Activated B cell treated with CpG ODN at 0.5 μM for 24 hours (primary cell): ENCODE measurements around the gene ADSS2. TPM values are rescaled to one million over a fixed set of nuclear protein-coding genes. Genes with fewer than 3 reads are reported as not detected.
"Not testable (repeated sequence)": the region's sequence is repeated elsewhere in the genome, so short reads cannot be mapped to it uniquely, and the experiment has no call there.

Experiments used
- ATAC-seq: fragments of 200-7000 bp; cut with Tn5 transposase; one replicate; pipeline ENCODE4 v1.10.0; 2021; ENCODE audit warnings: low read depth, mild to moderate bottlenecking, moderate library complexity
- CTCF ChIA-PET: fragments of 350-600 bp; sonication (Branson Sonifier 250); formaldehyde crosslinking; loops from one replicate; lab custom pipeline; 2021; ENCODE audit warnings: antibody characterized with exemption; lab: Charles Lee
- POLR2A ChIA-PET: fragments of 350-600 bp; sonication (Branson Sonifier 250); formaldehyde crosslinking; loops from one replicate; lab custom pipeline; 2021; ENCODE audit warnings: antibody characterized with exemption; lab: Charles Lee
- DNase-seq: peaks from one replicate; pipeline ENCODE4 v3.0.0; 2022
- H3K27ac Mint-ChIP-seq: one replicate; pipeline ENCODE4 v1.8.0; 2020; ENCODE audit warnings: mixed read lengths
- H3K27me3 Mint-ChIP-seq: one replicate; pipeline ENCODE4 v1.8.0; 2021; ENCODE audit warnings: mixed read lengths
- H3K36me3 Mint-ChIP-seq: one replicate; pipeline ENCODE4 v1.8.0; 2021; ENCODE audit warnings: low read depth, mixed read lengths
- H3K4me1 Mint-ChIP-seq: one replicate; pipeline ENCODE4 v1.8.0; 2021; ENCODE audit warnings: mixed read lengths
- H3K4me3 Mint-ChIP-seq: one replicate; pipeline ENCODE4 v1.8.0; 2020; ENCODE audit warnings: mild to moderate bottlenecking, mixed read lengths
- H3K9me3 Mint-ChIP-seq: one replicate; pipeline ENCODE4 v1.8.0; 2020; ENCODE audit warnings: mixed read lengths
- CTCF ChIP-seq: fragments of 200-600 bp; IDR thresholded peaks from one replicate; pipeline ENCODE4 v1.8.0; 2022; ENCODE audit warnings: antibody characterized with exemption, mild to moderate bottlenecking
- intact Hi-C: fragments of 100-400 bp; cut with micrococcal nuclease; formaldehyde crosslinking; loops from one replicate; pipeline ENCODE4 v1.15.1; 2024
- total RNA-seq: library from RNA; stranded (reverse); gene quantifications from 2 replicates; pipeline ENCODE4 v1.2.3, GENCODE V29; 2022

Gene ADSS2
- 37.5 and 42.2 TPM in 2 replicates for total RNA-seq

GRCh38 chr1:244451539-244451950 is at the start of gene ADSS2:
ADSS2 (minus strand) TSS chr1:244451909; CDS start chr1:244451817, 92 bp downstream.
- DNase-seq, result no peak
- no peak for TF ChIP-seq CTCF
- H3K4me3 Mint-ChIP-seq, result peak within 1 kb of the TSS; percentile 95
- no peaks in the 10 kb centered on the region for H3K27me3 Mint-ChIP-seq
- intact Hi-C loops, result loop anchor here (1.0 to 10.0 kb wide), 7 partner anchors 17 to 703 kb away; partner anchors contain the start of genes COX20 and KIF26B
- no peaks in the 10 kb centered on the region for H3K9me3 Mint-ChIP-seq
- no peak for ATAC-seq
- POLR2A ChIA-PET, result interaction anchor here (0.6 to 1.9 kb wide), 6 partner anchors 9 to 1196 kb away, joined by 3 to 14 read pairs (median 6); partner anchors contain the start of genes CATSPERE and SDCCAG8
- H3K4me1 Mint-ChIP-seq, result peaks cover 35% of the 10 kb centered on the region
- peaks cover 35% of the 10 kb centered on the region for H3K36me3 Mint-ChIP-seq
- CTCF ChIA-PET, result no interaction called here
- peak within 1 kb of the TSS; percentile 96 for H3K27ac Mint-ChIP-seq

- ATAC-seq, CTCF ChIA-PET, POLR2A ChIA-PET, H3K9me3 Mint-ChIP-seq, H3K4me3 Mint-ChIP-seq, DNase-seq, intact Hi-C loops, H3K27ac Mint-ChIP-seq, H3K4me1 Mint-ChIP-seq, H3K36me3 Mint-ChIP-seq, H3K27me3 Mint-ChIP-seq: not testable (repeated sequence)
Observed at GRCh38 chr1:244500515-244500914, 48.8 kb upstream of the ADSS2 start.

GRCh38 chr1:244499484-244499883 is 47.8 kb upstream of the ADSS2 start:
- POLR2A ChIA-PET, H3K9me3 Mint-ChIP-seq, DNase-seq, H3K27me3 Mint-ChIP-seq, H3K27ac Mint-ChIP-seq, ATAC-seq, intact Hi-C loops, CTCF ChIA-PET, H3K4me3 Mint-ChIP-seq, H3K4me1 Mint-ChIP-seq, H3K36me3 Mint-ChIP-seq: not testable (repeated sequence)

- H3K27ac Mint-ChIP-seq, result no peak overlapping the region
- peaks cover 7% of the 10 kb centered on the region for H3K9me3 Mint-ChIP-seq
- H3K27me3 Mint-ChIP-seq, result no peaks in the 10 kb centered on the region
- peaks cover 4% of the 10 kb centered on the region for H3K36me3 Mint-ChIP-seq
- intact Hi-C loops, result no loop called here
- H3K4me3 Mint-ChIP-seq, result no peak overlapping the region
- no peaks in the 10 kb centered on the region for H3K4me1 Mint-ChIP-seq
- no peak for DNase-seq
- no peak for ATAC-seq
- TF ChIP-seq CTCF, result no peak
- POLR2A ChIA-PET, result no interaction called here
- CTCF ChIA-PET, result no interaction called here
Observed at GRCh38 chr1:244497805-244498204, 46.1 kb upstream of the ADSS2 start.

- ChIA-PET CTCF (no interaction called here), POLR2A (no interaction called here)
- no peak for DNase-seq
- H3K27ac Mint-ChIP-seq, result no peak overlapping the region
- H3K4me3 Mint-ChIP-seq, result no peak overlapping the region
- no peak for TF ChIP-seq CTCF
- intact Hi-C loops, result no loop called here
- ATAC-seq, result no peak
- no peaks in the 10 kb centered on the region for H3K4me1 Mint-ChIP-seq
- H3K27me3 Mint-ChIP-seq, result no peaks in the 10 kb centered on the region
- H3K36me3 Mint-ChIP-seq, result peaks cover 4% of the 10 kb centered on the region
- H3K9me3 Mint-ChIP-seq, result peaks cover 7% of the 10 kb centered on the region
Observed at GRCh38 chr1:244496186-244496585, 44.5 kb upstream of the ADSS2 start.

- Mint-ChIP-seq H3K27ac (no peak overlapping the region), H3K9me3 (peaks cover 3% of the 10 kb centered on the region), H3K4me1 (no peaks in the 10 kb centered on the region), H3K36me3 (no peaks in the 10 kb centered on the region), H3K4me3 (no peak overlapping the region), H3K27me3 (no peaks in the 10 kb centered on the region)
- DNase-seq (no peak), ATAC-seq (no peak)
- CTCF ChIA-PET, result no interaction called here
- intact Hi-C loops, result no loop called here
- POLR2A ChIA-PET, result no interaction called here
- no peak for TF ChIP-seq CTCF
Observed at GRCh38 chr1:244494653-244495052, 42.9 kb upstream of the ADSS2 start.

GRCh38 chr1:244484971-244485370 is 33.3 kb upstream of the ADSS2 start:
- CTCF ChIA-PET, H3K36me3 Mint-ChIP-seq, H3K4me3 Mint-ChIP-seq, H3K9me3 Mint-ChIP-seq, POLR2A ChIA-PET, H3K27me3 Mint-ChIP-seq, ATAC-seq, H3K4me1 Mint-ChIP-seq, DNase-seq, intact Hi-C loops, H3K27ac Mint-ChIP-seq: not testable (repeated sequence)
